WERI-Rb-1 (cell line): Measurements from ENCODE around the gene ABCB10.

ENCODE experiments used
- DNase-seq: peaks from one replicate; pipeline ENCODE4 v3.0.0-alpha.2; 2020
- H3K27ac ChIP-seq: fragments of 250-450 bp; sonication (Bioruptor Pico); 2 replicates; pipeline ENCODE4 v1.5.1; 2020; ENCODE audit warnings: mild to moderate bottlenecking, moderate library complexity
- H3K27me3 ChIP-seq: fragments of 250-450 bp; sonication (Bioruptor Pico); 2 replicates; pipeline ENCODE4 v1.5.1; 2021; ENCODE audit warnings: mild to moderate bottlenecking, low read depth, moderate library complexity; ENCODE audit not compliant: insufficient read depth, severe bottlenecking
- H3K36me3 ChIP-seq: fragments of 250-450 bp; sonication (Bioruptor Pico); 2 replicates; pipeline ENCODE4 v1.5.1; 2020; ENCODE audit warnings: mild to moderate bottlenecking, moderate library complexity
- H3K4me3 ChIP-seq: 2 replicates; pipeline ENCODE4 v1.5.1; 2011; ENCODE audit warnings: low read depth, mild to moderate bottlenecking, control low read depth, low read length
- H3K9me3 ChIP-seq: fragments of 250-450 bp; sonication (Bioruptor Pico); 2 replicates; pipeline ENCODE4 v1.5.1; 2021; ENCODE audit warnings: mild to moderate bottlenecking, moderate library complexity; ENCODE audit not compliant: severe bottlenecking
- CTCF ChIP-seq: IDR thresholded peaks from 2 replicates; pipeline ENCODE4 v1.5.1; 2011; ENCODE audit warnings: low read depth, mild to moderate bottlenecking, control low read depth, inconsistent platforms, low read length

ABCB10 gene

GRCh38 chr1:229585338-229585737 lies 26.8 kb upstream of the ABCB10 start:
- Histone ChIP-seq H3K27me3 (no peaks in the 10 kb centered on the region), H3K4me3 (no peak overlapping the region), H3K9me3 (no peaks in the 10 kb centered on the region), H3K27ac (no peak overlapping the region), H3K36me3 (no peaks in the 10 kb centered on the region)
- TF ChIP-seq CTCF, result no peak
- no peak for DNase-seq

DNA sequence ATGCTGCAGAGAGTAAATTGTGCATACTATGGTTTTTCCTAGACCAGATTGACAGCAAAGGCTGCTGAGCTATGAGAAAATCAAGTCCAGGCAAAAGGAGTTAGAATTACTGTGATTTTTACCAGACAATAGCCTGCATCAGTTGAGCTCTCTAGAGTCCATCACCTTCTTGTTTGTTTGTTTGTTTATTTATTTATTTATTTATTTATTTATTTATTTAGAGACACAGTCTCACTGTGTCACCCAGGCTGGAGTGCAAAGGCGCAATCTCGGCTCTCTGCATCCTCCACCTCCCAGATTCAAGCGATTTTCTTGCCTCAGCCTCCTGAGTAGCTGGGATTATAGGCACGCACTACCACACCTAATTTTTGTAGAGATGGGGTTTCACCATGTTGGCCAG lies 24.2 kb upstream of the ABCB10 start:
- DNase-seq, result no peak
- no peak overlapping the region for H3K4me3 ChIP-seq
- H3K27me3 ChIP-seq, result no peaks in the 10 kb centered on the region
- TF ChIP-seq CTCF, result no peak
- no peaks in the 10 kb centered on the region for H3K9me3 ChIP-seq
- H3K36me3 ChIP-seq, result no peaks in the 10 kb centered on the region
- no peak overlapping the region for H3K27ac ChIP-seq

- no peak for DNase-seq
- Histone ChIP-seq H3K4me3 (no peak overlapping the region), H3K27me3 (no peaks in the 10 kb centered on the region), H3K9me3 (no peaks in the 10 kb centered on the region), H3K27ac (no peak overlapping the region), H3K36me3 (no peaks in the 10 kb centered on the region)
- no peak for TF ChIP-seq CTCF
Observed at GRCh38 chr1:229582011-229582694, 23.6 kb upstream of the ABCB10 start.

GRCh38 chr1:229581485-229581884 lies 23.0 kb upstream of the ABCB10 start:
- TF ChIP-seq CTCF, result no peak
- Histone ChIP-seq H3K36me3 (no peaks in the 10 kb centered on the region), H3K4me3 (no peak overlapping the region), H3K9me3 (no peaks in the 10 kb centered on the region), H3K27me3 (no peaks in the 10 kb centered on the region), H3K27ac (no peak overlapping the region)
- no peak for DNase-seq

GRCh38 chr1:229579059-229579673 lies 20.7 kb upstream of the ABCB10 start:
- DNase-seq, result no peak
- no peaks in the 10 kb centered on the region for H3K9me3 ChIP-seq
- H3K27ac ChIP-seq, result no peak overlapping the region
- H3K36me3 ChIP-seq, result no peaks in the 10 kb centered on the region
- H3K27me3 ChIP-seq, result no peaks in the 10 kb centered on the region
- no peak overlapping the region for H3K4me3 ChIP-seq
- no peak for TF ChIP-seq CTCF
